HepG2 (cell line): ENCODE measurements around the gene VCAM1. TPM values are rescaled to one million over a fixed set of nuclear protein-coding genes. Genes with fewer than 3 reads are reported as not detected.

ENCODE experiments used
- ATAC-seq: fragments of 200-7000 bp; cut with Tn5 transposase; 3 replicates; pipeline ENCODE4 v1.9.1; 2020; ENCODE audit warnings: mild to moderate bottlenecking, moderate library complexity
- BruUV-seq: library from RNA; stranded (reverse); fragments of 400-500 nt; replicated peaks from 2 replicates; lab custom pipeline; 2021; lab: Mats Ljungman, UMichigan
- CTCF ChIA-PET: fragments of 300-600 bp; formaldehyde crosslinking; extraction: SDS; loops from one replicate; lab custom pipeline; 2021; ENCODE audit warnings: low total read pairs, inconsistent platforms, low intra/inter-chr PET ratio; lab: Yijun Ruan, JAX
- POLR2A ChIA-PET: fragments of 350-600 bp; sonication (Branson Sonifier 250); formaldehyde crosslinking; loops from one replicate; lab custom pipeline; 2020; ENCODE audit warnings: antibody characterized with exemption, inconsistent platforms; lab: Yijun Ruan, JAX
- DNase-seq: peaks from one replicate; pipeline ENCODE4 v3.0.0-alpha.2; 2015; ENCODE audit warnings: low spot score
- FAIRE-seq: peaks from 3 replicates; lab custom pipeline; 2011; peaks lifted over from hg19 to GRCh38; lab: Jason Lieb, UNC
- H2AFZ ChIP-seq: one replicate; pipeline ENCODE4 v1.6.1; 2011; ENCODE audit warnings: low read length, inconsistent platforms
- H3K27ac ChIP-seq: fragments of 300-600 bp; 3 replicates; pipeline ENCODE4 v1.8.0; 2011; ENCODE audit warnings: mixed run types, mild to moderate bottlenecking, mixed read lengths, low read length, inconsistent platforms; ENCODE audit not compliant: insufficient read depth; ENCODE audit errors: extremely low read length
- H3K27me3 ChIP-seq, 2 experiments: fragments of 200-600 bp in 1 of 2; 2 replicates in 1 of 2; 3 replicates in 1 of 2; pipeline versions ENCODE4 v1.6.0 to v1.8.0; 2011; ENCODE audit warnings: low read length in 2 of 2, mild to moderate bottlenecking in 2 of 2, moderate library complexity in 2 of 2, inconsistent platforms in 1 of 2; ENCODE audit not compliant: insufficient read depth in 2 of 2, control insufficient read depth in 1 of 2
- H3K36me3 ChIP-seq, 2 experiments: fragments of 200-600 bp in 1 of 2; replicated peaks in 1 of 2; 2 replicates in 1 of 2; 3 replicates in 1 of 2; pipeline versions ENCODE4 v1.5.1 to v1.8.0; 2011; ENCODE audit warnings: low read length in 2 of 2, inconsistent platforms in 1 of 2; ENCODE audit not compliant: insufficient read depth in 2 of 2, control insufficient read depth in 1 of 2
- H3K4me1 ChIP-seq: 2 replicates; pipeline ENCODE4 v1.5.1; 2012; ENCODE audit warnings: low read length, inconsistent platforms; ENCODE audit not compliant: insufficient read depth
- H3K4me2 ChIP-seq: 2 replicates; pipeline ENCODE4 v1.6.0; 2011; ENCODE audit warnings: low read depth, low read length, inconsistent platforms
- H3K4me3 ChIP-seq, 3 experiments: fragments of 200-600 bp in 1 of 3; sonication (generic), shearing (Covaris generic) in 1 of 3; replicated peaks in 1 of 3; 2 replicates each; pipeline ENCODE4 v1.5.1; 2011 to 2016; ENCODE audit warnings: low read length in 3 of 3, inconsistent platforms in 2 of 3, low read depth in 2 of 3, mild to moderate bottlenecking in 2 of 3, control low read depth in 1 of 3, mixed read lengths in 1 of 3; ENCODE audit not compliant: insufficient read depth in 1 of 3
- H3K79me2 ChIP-seq: one replicate; pipeline ENCODE4 v1.6.1; 2011; ENCODE audit warnings: low read length, inconsistent platforms; ENCODE audit not compliant: insufficient read depth
- H3K9ac ChIP-seq: 2 replicates; pipeline ENCODE4 v1.6.0; 2011; ENCODE audit warnings: mild to moderate bottlenecking, low read depth, low read length, inconsistent platforms; ENCODE audit not compliant: insufficient read depth
- H3K9me3 ChIP-seq: 2 replicates; pipeline ENCODE4 v1.5.1; 2012; ENCODE audit warnings: mild to moderate bottlenecking, low read length
- H4K20me1 ChIP-seq: 2 replicates; pipeline ENCODE4 v1.6.0; 2011; ENCODE audit warnings: inconsistent platforms, mild to moderate bottlenecking, low read length, moderate library complexity; ENCODE audit not compliant: insufficient read depth
- CCDC6 ChIP-seq: sonication (generic); formaldehyde crosslinking; IDR thresholded peaks from 2 replicates; pipeline ENCODE4 v1.8.1; 2022; ENCODE audit warnings: mild to moderate bottlenecking, missing genetic modification reagents, moderate library complexity
- FOSL2 ChIP-seq: sonication (generic); formaldehyde crosslinking; IDR thresholded peaks from 2 replicates; pipeline ENCODE4 v1.4.0; 2020; ENCODE audit warnings: missing genetic modification reagents
- GLI4 ChIP-seq: sonication (generic); formaldehyde crosslinking; IDR thresholded peaks from 2 replicates; pipeline ENCODE4 v1.5.1; 2020; ENCODE audit warnings: missing genetic modification reagents, mild to moderate bottlenecking, moderate library complexity, borderline replicate concordance
- MEIS2 ChIP-seq: sonication (generic); formaldehyde crosslinking; IDR thresholded peaks from 2 replicates; pipeline ENCODE4 v1.9.0; 2021; ENCODE audit warnings: mild to moderate bottlenecking, missing genetic modification reagents
- MIER2 ChIP-seq: IDR thresholded peaks from 2 replicates; pipeline ENCODE4 v1.6.1; 2016; ENCODE audit warnings: missing biosample characterization, missing genetic modification reagents
- MTA3 ChIP-seq: sonication (generic); formaldehyde crosslinking; IDR thresholded peaks from 2 replicates; pipeline ENCODE4 v1.4.0; 2020; ENCODE audit warnings: missing genetic modification reagents
- NFKBIZ ChIP-seq: IDR thresholded peaks from 2 replicates; pipeline ENCODE4 v1.6.1; 2018; ENCODE audit warnings: missing genetic modification reagents, missing compliant biosample characterization
- RFXAP ChIP-seq: sonication (generic); formaldehyde crosslinking; IDR thresholded peaks from 2 replicates; pipeline ENCODE4 v1.4.0; 2020; ENCODE audit warnings: missing genetic modification reagents, borderline replicate concordance
- TBX3 ChIP-seq: fragments of 450-650 bp; IDR thresholded peaks from 2 replicates; pipeline ENCODE4 v1.6.1; 2017; ENCODE audit warnings: antibody characterized with exemption, mild to moderate bottlenecking, inconsistent platforms, borderline replicate concordance
- TGIF2 ChIP-seq: IDR thresholded peaks from 2 replicates; pipeline ENCODE4 v1.6.1; 2016; ENCODE audit warnings: control low read depth, missing compliant biosample characterization
- ZNF3 ChIP-seq: IDR thresholded peaks from 2 replicates; pipeline ENCODE4 v1.7.0; 2017; ENCODE audit warnings: inconsistent platforms
- ZNF335 ChIP-seq: sonication (generic); formaldehyde crosslinking; IDR thresholded peaks from 2 replicates; pipeline ENCODE4 v1.4.0; 2020; ENCODE audit warnings: missing genetic modification reagents
- ZNF468 ChIP-seq: sonication (generic); formaldehyde crosslinking; IDR thresholded peaks from 2 replicates; pipeline ENCODE4 v1.8.0; 2022; ENCODE audit warnings: mild to moderate bottlenecking, moderate library complexity, missing genetic modification reagents
- ZNF616 ChIP-seq: sonication (generic); formaldehyde crosslinking; IDR thresholded peaks from 2 replicates; pipeline ENCODE4 v1.5.0; 2020; ENCODE audit warnings: low read depth, mild to moderate bottlenecking, missing genetic modification reagents
- ZNF747 ChIP-seq: sonication (generic); formaldehyde crosslinking; IDR thresholded peaks from 2 replicates; pipeline ENCODE4 v1.8.1; 2023; ENCODE audit warnings: missing genetic modification reagents, mild to moderate bottlenecking, borderline replicate concordance
- ZNF776 ChIP-seq: sonication (generic); formaldehyde crosslinking; IDR thresholded peaks from 2 replicates; pipeline ENCODE4 v1.4.0; 2020; ENCODE audit warnings: mild to moderate bottlenecking, missing genetic modification reagents
- WGBS: methylation state at CpG from one replicate; pipeline ENCODE4 v1.1.6; 2017; ENCODE audit warnings: low lambda C conversion rate; 5-methylcytosine and 5-hydroxymethylcytosine counted together
- in situ Hi-C: cut with HindIII; loops from 2 replicates; pipeline ENCODE4 v1.10.0; 2017; ENCODE audit warnings: low pct_unique_long_range_greater_than_20kb; ENCODE audit not compliant: extremely low pct_ligation_motif_present
- intact Hi-C: fragments of 100-400 bp; cut with micrococcal nuclease; formaldehyde crosslinking; loops from one replicate; pipeline ENCODE4 v1.10.0; 2022; ENCODE audit not compliant: unreplicated experiment
- polyA plus RNA-seq, 8 experiments: library from polyadenylated mRNA; depleted of rRNA in 3 of 8; stranded (reverse) in 7 of 8; unstranded in 1 of 8; fragments of >200 nt; fragmentation: Illumina TruSeq in 4 of 8; extraction: Trizol in 4 of 8; gene quantifications; 2 replicates each; pipeline versions ENCODE4 v1.2.1 to v1.2.3, GENCODE V29; 2011 to 2016; ENCODE audit warnings: low read depth in 4 of 8, missing spikeins in 1 of 8, mixed read lengths in 1 of 8; ENCODE audit not compliant: insufficient read depth in 1 of 8
- total RNA-seq, 5 experiments: library from RNA; depleted of rRNA; stranded (reverse); fragments of >200 nt; fragmentation: Illumina TruSeq; extraction: Trizol; gene quantifications; 2 replicates each; pipeline ENCODE4 v1.2.3, GENCODE V29; 2016; ENCODE audit warnings: low read depth in 1 of 5
- TF ChIP-seq, protein P1 (sequence below): sonication (generic); formaldehyde crosslinking; IDR thresholded peaks from 2 replicates; pipeline ENCODE4 v1.4.0; 2020; ENCODE audit warnings: mild to moderate bottlenecking, missing genetic modification reagents
- TF ChIP-seq, protein P2 (sequence below): IDR thresholded peaks from 2 replicates; pipeline ENCODE4 v1.6.1; 2016

The VCAM1 gene
- total and polyA plus RNA-seq, 2 of the 13 experiments (the other 11 are each of a cell fraction or from before 2014, with no cell fraction given) = not detected

DNA sequence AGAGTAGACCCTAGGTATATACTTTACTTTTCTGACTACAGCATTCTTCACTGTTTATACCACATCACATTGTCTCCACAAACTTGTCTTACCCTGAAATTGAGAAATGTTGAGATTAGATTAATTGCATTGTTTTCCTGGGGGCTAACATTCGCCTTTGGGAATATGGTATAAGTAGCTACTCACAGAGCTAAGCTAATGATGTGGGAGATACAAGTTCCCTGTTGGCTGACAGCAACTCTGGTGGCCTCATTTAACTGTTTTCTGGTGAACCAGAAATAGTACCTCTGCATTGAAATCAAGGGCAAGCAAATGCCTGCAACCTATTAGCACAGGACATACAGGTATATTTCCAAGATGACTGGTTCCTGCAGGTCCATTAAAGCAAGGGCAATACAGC is 13.2 kb upstream of the VCAM1 start:
- DNase-seq (no peak), ATAC-seq (no peak), FAIRE-seq (no peak)
- WGBS = 0% methylated on average over 1 of the region's 1 CpG
- Histone ChIP-seq H3K27ac (no peak overlapping the region), H2AFZ (no peak overlapping the region), H3K79me2 (no peaks in the 10 kb centered on the region), H3K9ac (no peak overlapping the region), H3K4me1 (no peaks in the 10 kb centered on the region), H3K36me3 (no peaks in the 10 kb centered on the region), H4K20me1 (no peaks in the 10 kb centered on the region), H3K9me3 (no peaks in the 10 kb centered on the region), H3K27me3 (no peaks in the 10 kb centered on the region; a peak in 1 of 5 replicates), H3K4me2 (no peak overlapping the region), H3K4me3 (no peak overlapping the region)
- CTCF ChIA-PET = no interaction called here
- TF ChIP-seq MIER2 = no peak
- TF ChIP-seq, protein P1, sequence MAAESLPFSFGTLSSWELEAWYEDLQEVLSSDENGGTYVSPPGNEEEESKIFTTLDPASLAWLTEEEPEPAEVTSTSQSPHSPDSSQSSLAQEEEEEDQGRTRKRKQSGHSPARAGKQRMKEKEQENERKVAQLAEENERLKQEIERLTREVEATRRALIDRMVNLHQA (CRISPR knock-in tag) = no peak
- TF ChIP-seq ZNF747 (CRISPR knock-in tag) = no peak
- no peak for TF ChIP-seq MTA3 (CRISPR knock-in tag)
- intact Hi-C loops = no loop called here
- in situ Hi-C loops = no loop called here
- BruUV-seq = no TSS peak
- POLR2A ChIA-PET = no interaction called here

DNA sequence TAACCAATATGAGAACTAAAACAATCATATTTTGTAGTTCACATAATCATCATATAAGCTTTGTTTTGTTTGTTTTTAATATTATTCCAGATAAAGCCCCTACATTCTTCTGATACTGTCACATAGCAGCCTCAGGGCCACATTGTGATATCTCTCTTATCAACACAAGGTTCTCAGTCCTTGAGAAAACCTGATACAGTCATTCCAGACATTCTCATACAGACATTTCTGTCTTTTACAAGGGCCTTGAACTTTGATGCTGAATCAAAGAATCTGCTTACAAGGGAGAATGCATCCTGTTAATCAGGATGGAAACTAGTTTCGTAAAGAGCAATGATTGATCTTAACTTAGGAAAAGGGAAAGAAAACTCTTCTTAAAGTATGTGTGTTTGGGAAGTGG is 12.7 kb upstream of the VCAM1 start:
- H3K36me3 ChIP-seq = no peaks in the 10 kb centered on the region
- no peak overlapping the region for H3K4me2 ChIP-seq
- in situ Hi-C loops = no loop called here
- H3K4me3 ChIP-seq = no peak overlapping the region
- intact Hi-C loops = no loop called here
- no peaks in the 10 kb centered on the region for H3K79me2 ChIP-seq
- no peak overlapping the region for H3K27ac ChIP-seq
- CTCF ChIA-PET = no interaction called here
- no peak for DNase-seq
- POLR2A ChIA-PET = no interaction called here
- H3K9me3 ChIP-seq = no peaks in the 10 kb centered on the region
- WGBS = 39% methylated on average over 1 of the region's 1 CpG
- ATAC-seq = no peak
- no peaks in the 10 kb centered on the region for H3K4me1 ChIP-seq
- no peak overlapping the region for H2AFZ ChIP-seq
- BruUV-seq = no TSS peak
- H4K20me1 ChIP-seq = no peaks in the 10 kb centered on the region
- FAIRE-seq = no peak
- TF ChIP-seq TBX3 = no peak
- TF ChIP-seq, protein P2, sequence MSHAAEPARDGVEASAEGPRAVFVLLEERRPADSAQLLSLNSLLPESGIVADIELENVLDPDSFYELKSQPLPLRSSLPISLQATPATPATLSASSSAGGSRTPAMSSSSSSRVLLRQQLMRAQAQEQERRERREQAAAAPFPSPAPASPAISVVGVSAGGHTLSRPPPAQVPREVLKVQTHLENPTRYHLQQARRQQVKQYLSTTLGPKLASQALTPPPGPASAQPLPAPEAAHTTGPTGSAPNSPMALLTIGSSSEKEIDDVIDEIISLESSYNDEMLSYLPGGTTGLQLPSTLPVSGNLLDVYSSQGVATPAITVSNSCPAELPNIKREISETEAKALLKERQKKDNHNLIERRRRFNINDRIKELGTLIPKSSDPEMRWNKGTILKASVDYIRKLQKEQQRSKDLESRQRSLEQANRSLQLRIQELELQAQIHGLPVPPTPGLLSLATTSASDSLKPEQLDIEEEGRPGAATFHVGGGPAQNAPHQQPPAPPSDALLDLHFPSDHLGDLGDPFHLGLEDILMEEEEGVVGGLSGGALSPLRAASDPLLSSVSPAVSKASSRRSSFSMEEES (CRISPR knock-in tag) = no peak
- no peak for TF ChIP-seq RFXAP (CRISPR knock-in tag)
- no peak for TF ChIP-seq MEIS2 (CRISPR knock-in tag)
- no peak for TF ChIP-seq ZNF468
- no peak for TF ChIP-seq ZNF616 (CRISPR knock-in tag)
- TF ChIP-seq NFKBIZ = no peak
- TF ChIP-seq ZNF335 (CRISPR knock-in tag) = no peak
- no peak for TF ChIP-seq GLI4 (CRISPR knock-in tag)
- TF ChIP-seq ZNF776 (CRISPR knock-in tag) = no peak
- no peak for TF ChIP-seq ZNF3
- TF ChIP-seq FOSL2 = no peak
- TF ChIP-seq TGIF2 = no peak
- TF ChIP-seq CCDC6 (CRISPR knock-in tag) = no peak
- H3K9ac ChIP-seq = no peak overlapping the region
- no peaks in the 10 kb centered on the region; a peak in 1 of 5 replicates for H3K27me3 ChIP-seq
